ENCODE data around the gene BCR. TPM values are rescaled to one million over a fixed set of nuclear protein-coding genes. Genes with fewer than 3 reads are reported as not detected.

BCR gene
- total and polyA plus RNA-seq, 2 of the 4 experiments (the other 2 are of a cell fraction), result 28.9 to 44.6 TPM

DNA sequence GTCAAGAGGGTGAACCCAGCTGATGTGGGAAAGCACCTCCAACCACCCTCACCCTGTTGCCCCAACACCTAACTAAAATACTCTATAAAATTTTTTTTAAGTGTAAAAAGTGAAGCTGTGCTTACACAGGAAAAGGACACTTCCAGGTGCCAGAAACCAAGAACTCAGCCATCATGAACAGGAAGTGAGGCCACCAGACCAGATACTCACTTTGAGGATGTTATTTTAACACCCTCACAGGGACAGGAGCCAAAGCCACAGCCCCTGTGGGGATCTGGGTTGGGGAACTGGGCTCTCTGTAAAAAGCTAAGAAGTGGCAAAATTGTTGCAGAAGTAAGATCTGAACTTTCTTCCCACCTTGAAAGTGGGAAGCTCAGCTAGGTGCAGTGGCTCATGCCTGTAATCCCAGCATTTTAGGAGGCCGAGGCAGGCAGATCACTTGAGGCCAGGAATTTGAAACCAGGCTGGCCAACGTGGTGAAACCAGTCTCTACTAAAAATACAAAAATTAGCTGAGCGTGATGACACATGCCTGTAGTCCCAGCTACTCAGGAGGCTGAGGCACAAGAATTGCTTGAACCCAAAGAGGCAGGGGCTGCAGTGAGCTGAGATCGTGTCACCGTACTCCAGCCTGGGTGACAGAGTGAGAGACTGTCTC is 42.3 kb upstream of the BCR start:
- no peak overlapping the region for H3K56ac ChIP-seq (ENCODE audit: extremely low read depth, insufficient read depth, low read length)
- H4K5ac ChIP-seq (ENCODE audit: low read depth, low read length), result no peak overlapping the region
- no peak overlapping the region for H2AK9ac ChIP-seq (replicated peaks; ENCODE audit: low read depth, low read length, poor library complexity)
- H3K4me3 ChIP-seq (ENCODE audit: insufficient read depth, low read depth, low read length), result no peak overlapping the region
- intact Hi-C loops (cut with micrococcal nuclease) (loop anchor here (10.0 kb wide), 1 partner anchor 673 kb away; no protein-coding TSS in a partner anchor), in situ Hi-C loops (cut with MboI; ENCODE audit: low sequenced_read_pairs) (no loop called here), dilution Hi-C loops (cut with HindIII; ENCODE audit: low sequenced_read_pairs, unreplicated experiment) (no loop called here)
- ChIA-PET POLR2A (ENCODE audit: unreplicated experiment) (interaction anchor here (0.6 kb wide), 1 partner anchor 18 kb away, joined by 3 read pairs; no protein-coding TSS in a partner anchor), CTCF (no interaction called here)
- H3K27me3 ChIP-seq (ENCODE audit: control insufficient read depth, insufficient read depth, low read length), result peaks cover 6% of the 10 kb centered on the region
- H3K23ac ChIP-seq (ENCODE audit: low read depth, low read length), result no peak overlapping the region
- no peak overlapping the region for H2BK20ac ChIP-seq (ENCODE audit: low read depth, low read length)
- no peaks in the 10 kb centered on the region for H3K9me3 ChIP-seq (ENCODE audit: control insufficient read depth, insufficient read depth, low read length)
- no peak overlapping the region for H3K4me2 ChIP-seq (ENCODE audit: low read depth, low read length)
- H2BK15ac ChIP-seq (ENCODE audit: low read depth, low read length), result no peak overlapping the region
- no peak overlapping the region for H3K14ac ChIP-seq (replicated peaks; ENCODE audit: low read depth, low read length)
- no peaks in the 10 kb centered on the region for H4K20me1 ChIP-seq (ENCODE audit: insufficient read depth, low read length)
- H2AFZ ChIP-seq (replicated peaks; ENCODE audit: low read length, poor library complexity), result no peak overlapping the region
- H2AK5ac ChIP-seq (ENCODE audit: low read depth, low read length), result no peak overlapping the region
- no peak overlapping the region for H3K9ac ChIP-seq (ENCODE audit: low read depth, low read length)
- 0 out of 2 replicates have a peak, but pooled peaks cover 4% of the 10 kb centered on the region for H3K4me1 ChIP-seq (ENCODE audit: control insufficient read depth, insufficient read depth, low read length)
- H4K8ac ChIP-seq (ENCODE audit: low read depth in 2 of 2, low read length in 2 of 2), result no peak overlapping the region
- H3K27ac ChIP-seq (ENCODE audit: insufficient read depth, low read length), result no peak overlapping the region
- H3K79me1 ChIP-seq (ENCODE audit: low read depth in 1 of 2, low read length in 2 of 2), result no peaks in the 10 kb centered on the region
- no peaks in the 10 kb centered on the region for H3K9me1 ChIP-seq (ENCODE audit: insufficient read depth, low read length)
- H3K18ac ChIP-seq (ENCODE audit: low read depth, low read length), result no peak overlapping the region
- H2BK120ac ChIP-seq (ENCODE audit: low read depth, low read length), result no peak overlapping the region
- H2BK5ac ChIP-seq (ENCODE audit: low read depth, low read length, poor library complexity, severe bottlenecking), result no peak overlapping the region
- TF ChIP-seq ELK1 (IDR thresholded peaks at IDR 0.05; ENCODE audit: borderline replicate concordance, low read depth, low read length) (no peak), NFE2L2 (IDR thresholded peaks at IDR 0.05; ENCODE audit: low read depth, low read length) (no peak), RFX5 (IDR thresholded peaks at IDR 0.05; ENCODE audit: low read depth, low read length) (no peak), CEBPB (IDR thresholded peaks at IDR 0.05; ENCODE audit: low read depth, low read length) (no peak), SMC3 (IDR thresholded peaks at IDR 0.05; ENCODE audit: low read depth, low read length) (no peak), MAFK (IDR thresholded peaks at IDR 0.05; ENCODE audit: low read depth, low read length) (no peak), BHLHE40 (IDR thresholded peaks at IDR 0.05; ENCODE audit: low read depth, low read length) (no peak), FOS (IDR thresholded peaks at IDR 0.05; ENCODE audit: low read depth, low read length) (no peak), RCOR1 (IDR thresholded peaks at IDR 0.05; ENCODE audit: insufficient replicate concordance, low read length) (no peak)
- TF ChIP-seq, protein P1, sequence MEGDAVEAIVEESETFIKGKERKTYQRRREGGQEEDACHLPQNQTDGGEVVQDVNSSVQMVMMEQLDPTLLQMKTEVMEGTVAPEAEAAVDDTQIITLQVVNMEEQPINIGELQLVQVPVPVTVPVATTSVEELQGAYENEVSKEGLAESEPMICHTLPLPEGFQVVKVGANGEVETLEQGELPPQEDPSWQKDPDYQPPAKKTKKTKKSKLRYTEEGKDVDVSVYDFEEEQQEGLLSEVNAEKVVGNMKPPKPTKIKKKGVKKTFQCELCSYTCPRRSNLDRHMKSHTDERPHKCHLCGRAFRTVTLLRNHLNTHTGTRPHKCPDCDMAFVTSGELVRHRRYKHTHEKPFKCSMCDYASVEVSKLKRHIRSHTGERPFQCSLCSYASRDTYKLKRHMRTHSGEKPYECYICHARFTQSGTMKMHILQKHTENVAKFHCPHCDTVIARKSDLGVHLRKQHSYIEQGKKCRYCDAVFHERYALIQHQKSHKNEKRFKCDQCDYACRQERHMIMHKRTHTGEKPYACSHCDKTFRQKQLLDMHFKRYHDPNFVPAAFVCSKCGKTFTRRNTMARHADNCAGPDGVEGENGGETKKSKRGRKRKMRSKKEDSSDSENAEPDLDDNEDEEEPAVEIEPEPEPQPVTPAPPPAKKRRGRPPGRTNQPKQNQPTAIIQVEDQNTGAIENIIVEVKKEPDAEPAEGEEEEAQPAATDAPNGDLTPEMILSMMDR (conservative IDR thresholded peaks at IDR 0.05; ENCODE audit: low read depth, low read length), result no peak
- no peak overlapping the region for H4K91ac ChIP-seq (ENCODE audit: insufficient read depth, low read depth, low read length)
- BruUV-seq (replicated peaks), result no TSS peak
- no peak overlapping the region for H3K4ac ChIP-seq (ENCODE audit: low read depth, low read length)
- WGBS, 2 experiments (ENCODE audit: extremely low coverage in 2 of 2, insufficient read length in 1 of 2), result no CpG with 5 or more reads among the region's 5 CpGs
- ATAC-seq (ENCODE audit: low read depth) (no peak), DNase-seq (no peak)
- H3K36me3 ChIP-seq (ENCODE audit: control insufficient read depth, insufficient read depth, low read length), result no peaks in the 10 kb centered on the region

All from IMR-90 (cell line).